Parathyroid adenoma (tissue), 2 donors: ENCODE results near the gene FRS3.

Source experiments
- H2AFZ ChIP-seq: fragments of 300-600 bp; sonication (generic); one replicate; pipeline ENCODE4 v1.7.0; 2017; ENCODE audit warnings: antibody characterized with exemption, mild to moderate bottlenecking
- H3K27ac ChIP-seq: fragments of 300-600 bp; sonication (generic); one replicate; pipeline ENCODE4 v1.7.0; 2017
- H3K27me3 ChIP-seq: fragments of 300-600 bp; sonication (generic); one replicate; pipeline ENCODE4 v1.7.0; 2017; ENCODE audit warnings: low read length; ENCODE audit not compliant: control insufficient read depth, insufficient read depth
- H3K36me3 ChIP-seq: fragments of 300-600 bp; sonication (generic); one replicate; pipeline ENCODE4 v1.7.0; 2017; ENCODE audit warnings: low read length; ENCODE audit not compliant: control insufficient read depth, insufficient read depth
- H3K4me1 ChIP-seq: fragments of 300-600 bp; sonication (generic); one replicate; pipeline ENCODE4 v1.7.0; 2017; ENCODE audit warnings: control low read depth
- H3K4me2 ChIP-seq: fragments of 300-600 bp; sonication (generic); one replicate; pipeline ENCODE4 v1.7.0; 2017; ENCODE audit warnings: low read length
- H3K4me3 ChIP-seq: fragments of 300-600 bp; sonication (generic); one replicate; pipeline ENCODE4 v1.7.0; 2017; ENCODE audit warnings: low read depth, low read length
- H3K79me2 ChIP-seq: fragments of 300-600 bp; sonication (generic); one replicate; pipeline ENCODE4 v1.7.0; 2017; ENCODE audit warnings: control low read depth
- H3K9ac ChIP-seq: fragments of 300-600 bp; sonication (generic); one replicate; pipeline ENCODE4 v1.7.0; 2017; ENCODE audit warnings: mild to moderate bottlenecking
- H3K9me3 ChIP-seq: fragments of 300-600 bp; sonication (generic); one replicate; pipeline ENCODE4 v1.7.0; 2017; ENCODE audit warnings: low read length; ENCODE audit not compliant: control insufficient read depth
- CTCF ChIP-seq: fragments of 300-600 bp; sonication (generic); IDR thresholded peaks from one replicate; pipeline ENCODE4 v1.7.0; 2017; ENCODE audit warnings: antibody characterized with exemption, mild to moderate bottlenecking
- donor health status: primary hyperparathyroidism.

FRS3 gene

GRCh38 chr6:41783106-41783780 lies 3.5 kb upstream of the FRS3 start:
- no peaks in the 10 kb centered on the region for H3K27me3 ChIP-seq
- TF ChIP-seq CTCF, result no peak
- no peak overlapping the region for H3K27ac ChIP-seq
- H3K9me3 ChIP-seq, result no peaks in the 10 kb centered on the region
- H3K36me3 ChIP-seq, result no peaks in the 10 kb centered on the region
- H2AFZ ChIP-seq, result no peak overlapping the region
- H3K4me2 ChIP-seq, result no peak overlapping the region
- no peak overlapping the region for H3K4me3 ChIP-seq
- H3K79me2 ChIP-seq, result no peaks in the 10 kb centered on the region
- H3K9ac ChIP-seq, result no peak overlapping the region
- peaks cover 17% of the 10 kb centered on the region for H3K4me1 ChIP-seq

- no peaks in the 10 kb centered on the region for H3K9me3 ChIP-seq
- H3K4me2 ChIP-seq, result peak overlapping the region; percentile 96
- no peaks in the 10 kb centered on the region for H3K79me2 ChIP-seq
- H3K27me3 ChIP-seq, result no peaks in the 10 kb centered on the region
- H3K9ac ChIP-seq, result no peak overlapping the region
- H3K27ac ChIP-seq, result peak overlapping the region; percentile 72
- peak overlapping the region; percentile 85 for H2AFZ ChIP-seq
- TF ChIP-seq CTCF, result no peak
- no peaks in the 10 kb centered on the region for H3K36me3 ChIP-seq
- peaks cover 17% of the 10 kb centered on the region for H3K4me1 ChIP-seq
- H3K4me3 ChIP-seq, result peak overlapping the region; percentile 70
Observed at GRCh38 chr6:41781366-41781730, 1.6 kb upstream of the FRS3 start.

- Histone ChIP-seq H2AFZ (peak within 1 kb of the TSS; percentile 85), H3K36me3 (no peaks in the 10 kb centered on the region), H3K4me2 (peak within 1 kb of the TSS; percentile 96), H3K4me3 (peak within 1 kb of the TSS; percentile 70), H3K9me3 (no peaks in the 10 kb centered on the region), H3K4me1 (peaks cover 12% of the 10 kb centered on the region), H3K9ac (no peak within 1 kb of the TSS), H3K27ac (peak within 1 kb of the TSS; percentile 72), H3K27me3 (no peaks in the 10 kb centered on the region), H3K79me2 (no peaks in the 10 kb centered on the region)
- no peak for TF ChIP-seq CTCF
Observed at GRCh38 chr6:41780551-41781365, 1.1 kb upstream of the FRS3 start, which contains the start of gene PRICKLE4. TSS of gene PRICKLE4 (plus strand) at chr6:41780782. CDS start at chr6:41783474, 2,692 bp downstream.

- Histone ChIP-seq H3K4me1 (peaks cover 12% of the 10 kb centered on the region), H2AFZ (peak overlapping the region; percentile 65), H3K27ac (no peak overlapping the region), H3K4me2 (peak overlapping the region; percentile 86), H3K36me3 (no peaks in the 10 kb centered on the region), H3K9ac (no peak overlapping the region), H3K9me3 (no peaks in the 10 kb centered on the region), H3K4me3 (peak overlapping the region; percentile 62), H3K79me2 (no peaks in the 10 kb centered on the region), H3K27me3 (no peaks in the 10 kb centered on the region)
- no peak for TF ChIP-seq CTCF
Observed at GRCh38 chr6:41779336-41779735, 364 bp downstream of the FRS3 start.
